WTC11 (cell line): Measurements from ENCODE around the gene SURF2. TPM values are rescaled to one million over a fixed set of nuclear protein-coding genes. Genes with fewer than 3 reads are reported as not detected.

Experiments used
- ATAC-seq: fragments of 200-7000 bp; cut with Tn5 transposase; 2 replicates; pipeline ENCODE4 v1.10.0; 2021; ENCODE audit warnings: mild to moderate bottlenecking, moderate library complexity
- CTCF ChIA-PET: fragments of 300-600 bp; sonication (Branson Sonifier 250); formaldehyde crosslinking; loops from one replicate; lab custom pipeline; 2021; ENCODE audit warnings: antibody characterized with exemption; lab: Charles Lee
- POLR2A ChIA-PET: fragments of 350-600 bp; sonication (Branson Sonifier 250); formaldehyde crosslinking; loops from one replicate; lab custom pipeline; 2021; ENCODE audit warnings: antibody characterized with exemption; lab: Charles Lee
- DNase-seq: peaks from one replicate; pipeline ENCODE4 v3.0.0; 2021; ENCODE audit warnings: low spot score
- H3K27ac Mint-ChIP-seq: 2 replicates; pipeline ENCODE4 v1.8.0; 2021; ENCODE audit warnings: mixed read lengths
- H3K27me3 Mint-ChIP-seq: 2 replicates; pipeline ENCODE4 v1.8.0; 2021; ENCODE audit warnings: low read depth, mild to moderate bottlenecking, moderate library complexity, mixed read lengths
- H3K36me3 Mint-ChIP-seq: 2 replicates; pipeline ENCODE4 v1.8.0; 2021; ENCODE audit warnings: mixed read lengths
- H3K4me1 Mint-ChIP-seq: 2 replicates; pipeline ENCODE4 v1.8.0; 2022; ENCODE audit warnings: mixed read lengths
- H3K4me3 Mint-ChIP-seq: 2 replicates; pipeline ENCODE4 v1.8.0; 2021; ENCODE audit warnings: mild to moderate bottlenecking, moderate library complexity, mixed read lengths
- H3K9me3 Mint-ChIP-seq: 2 replicates; pipeline ENCODE4 v1.8.0; 2021; ENCODE audit warnings: mixed read lengths
- CBFB ChIP-seq: sonication (generic); formaldehyde crosslinking; IDR thresholded peaks from 2 replicates; pipeline ENCODE4 v1.8.1; 2022; ENCODE audit warnings: mild to moderate bottlenecking, low read depth, missing genetic modification reagents
- CREB1 ChIP-seq: sonication (generic); formaldehyde crosslinking; IDR thresholded peaks from 2 replicates; pipeline ENCODE4 v1.8.0; 2023; ENCODE audit warnings: mild to moderate bottlenecking, missing genetic modification reagents
- ERG ChIP-seq: fragments of 250-450 bp; sonication (Bioruptor Pico); IDR thresholded peaks from 2 replicates; pipeline ENCODE4 v1.8.0; 2021; ENCODE audit warnings: mild to moderate bottlenecking
- FOXK1 ChIP-seq: sonication (generic); formaldehyde crosslinking; IDR thresholded peaks from 2 replicates; pipeline ENCODE4 v1.8.0; 2022; ENCODE audit warnings: mild to moderate bottlenecking, moderate library complexity, missing genetic modification reagents
- HMGA2 ChIP-seq: fragments of 250-450 bp; sonication (Bioruptor Pico); IDR thresholded peaks from 2 replicates; pipeline ENCODE4 v1.4.0; 2021; ENCODE audit warnings: mild to moderate bottlenecking, moderate library complexity
- IRF2 ChIP-seq: sonication (generic); formaldehyde crosslinking; IDR thresholded peaks from 2 replicates; pipeline ENCODE4 v1.8.0; 2022; ENCODE audit warnings: low read depth, missing genetic modification reagents, borderline replicate concordance
- JUN ChIP-seq: sonication (generic); formaldehyde crosslinking; IDR thresholded peaks from 2 replicates; pipeline ENCODE4 v1.8.0; 2023; ENCODE audit warnings: mild to moderate bottlenecking, missing genetic modification reagents
- MLX ChIP-seq: sonication (generic); formaldehyde crosslinking; IDR thresholded peaks from 2 replicates; pipeline ENCODE4 v1.8.1; 2023; ENCODE audit warnings: mild to moderate bottlenecking, missing genetic modification reagents, moderate library complexity
- NFATC4 ChIP-seq: fragments of 250-450 bp; sonication (Bioruptor Pico); IDR thresholded peaks from 2 replicates; pipeline ENCODE4 v1.9.0; 2021; ENCODE audit warnings: mild to moderate bottlenecking
- NFYB ChIP-seq: sonication (generic); formaldehyde crosslinking; conservative IDR thresholded peaks from 2 replicates; pipeline ENCODE4 v1.8.0; 2022; ENCODE audit warnings: low read depth, missing genetic modification reagents
- NR1H2 ChIP-seq: sonication (generic); formaldehyde crosslinking; IDR thresholded peaks from 2 replicates; pipeline ENCODE4 v1.9.0; 2021; ENCODE audit warnings: mild to moderate bottlenecking, moderate library complexity, missing genetic modification reagents
- NR2C2 ChIP-seq: sonication (generic); formaldehyde crosslinking; IDR thresholded peaks from 2 replicates; pipeline ENCODE4 v1.8.0; 2022; ENCODE audit warnings: mild to moderate bottlenecking, missing genetic modification reagents
- RORB ChIP-seq: fragments of 250-450 bp; sonication (Bioruptor Pico); IDR thresholded peaks from 2 replicates; pipeline ENCODE4 v1.9.0; 2021; ENCODE audit warnings: mild to moderate bottlenecking
- SMAD4 ChIP-seq: sonication (generic); formaldehyde crosslinking; IDR thresholded peaks from 2 replicates; pipeline ENCODE4 v1.8.0; 2022; ENCODE audit warnings: mild to moderate bottlenecking, missing genetic modification reagents
- SOX15 ChIP-seq: fragments of 250-450 bp; sonication (Bioruptor Pico); IDR thresholded peaks from 2 replicates; pipeline ENCODE4 v1.9.0; 2021; ENCODE audit warnings: mild to moderate bottlenecking
- SP1 ChIP-seq: sonication (generic); formaldehyde crosslinking; conservative IDR thresholded peaks from 2 replicates; pipeline ENCODE4 v1.8.1; 2022; ENCODE audit warnings: missing genetic modification reagents
- TCF7 ChIP-seq: sonication (generic); formaldehyde crosslinking; IDR thresholded peaks from 2 replicates; pipeline ENCODE4 v1.8.0; 2022; ENCODE audit warnings: mild to moderate bottlenecking, low read depth, missing genetic modification reagents, moderate library complexity
- ZBTB21 ChIP-seq: sonication (generic); formaldehyde crosslinking; IDR thresholded peaks from 2 replicates; pipeline ENCODE4 v1.8.1; 2023; ENCODE audit warnings: mild to moderate bottlenecking, missing genetic modification reagents, borderline replicate concordance
- ZNF138 ChIP-seq: sonication (generic); formaldehyde crosslinking; conservative IDR thresholded peaks from 2 replicates; pipeline ENCODE4 v1.8.1; 2022; ENCODE audit warnings: mild to moderate bottlenecking, moderate library complexity, missing genetic modification reagents
- ZNF425 ChIP-seq: fragments of 250-450 bp; sonication (Bioruptor Pico); conservative IDR thresholded peaks from 2 replicates; pipeline ENCODE4 v1.9.0; 2021; ENCODE audit warnings: mild to moderate bottlenecking
- ZSCAN18 ChIP-seq: fragments of 250-450 bp; sonication (Bioruptor Pico); IDR thresholded peaks from 2 replicates; pipeline ENCODE4 v2.1.2; 2022; ENCODE audit warnings: mild to moderate bottlenecking, moderate library complexity
- total RNA-seq: library from RNA; stranded (reverse); gene quantifications from 3 replicates; pipeline ENCODE4 v1.2.3, GENCODE V29; 2021
- TF ChIP-seq, protein P1 (sequence below): sonication (generic); formaldehyde crosslinking; IDR thresholded peaks from 2 replicates; pipeline ENCODE4 v1.8.1; 2022; ENCODE audit warnings: mild to moderate bottlenecking, moderate library complexity, missing genetic modification reagents
- TF ChIP-seq, protein P2 (sequence below): fragments of 250-450 bp; sonication (Bioruptor Pico); IDR thresholded peaks from 2 replicates; pipeline ENCODE4 v1.9.0; 2021; ENCODE audit warnings: moderate library complexity, mild to moderate bottlenecking, inconsistent platforms, borderline replicate concordance
- TF ChIP-seq, protein P3 (sequence below): sonication (generic); formaldehyde crosslinking; IDR thresholded peaks from 2 replicates; pipeline ENCODE4 v1.8.0; 2022; ENCODE audit warnings: mild to moderate bottlenecking, missing genetic modification reagents

The SURF2 gene
- total RNA-seq, 1 experiment from 2014 or later: 33.3 TPM

DNA sequence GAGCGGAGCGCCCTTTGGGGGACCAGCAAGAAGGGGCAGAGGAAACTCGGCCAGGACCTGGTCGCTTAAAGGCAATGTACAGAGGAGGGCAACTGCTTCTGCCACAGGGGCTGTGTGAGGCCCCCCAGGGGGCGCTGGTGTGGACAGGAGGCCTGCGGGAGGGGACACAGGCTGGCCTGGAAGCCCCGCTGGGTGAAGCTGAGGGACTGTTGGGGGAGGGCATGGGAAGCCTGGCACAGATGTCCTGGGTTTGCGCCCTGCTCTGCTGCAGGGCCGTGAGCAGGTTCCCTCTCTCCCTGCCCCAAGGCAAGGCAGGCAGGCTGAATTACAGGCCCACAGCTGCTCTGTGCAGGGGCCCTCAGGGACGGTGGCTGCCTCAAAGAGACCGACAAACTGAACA is 13.8 kb upstream of the SURF2 start:
- peak; percentile 49 for DNase-seq
- Mint-ChIP-seq H3K9me3 (no peaks in the 10 kb centered on the region), H3K4me3 (no peak overlapping the region), H3K36me3 (peaks cover 63% of the 10 kb centered on the region), H3K4me1 (peaks cover 13% of the 10 kb centered on the region), H3K27ac (no peak overlapping the region), H3K27me3 (no peaks in the 10 kb centered on the region)
- TF ChIP-seq, protein P1, sequence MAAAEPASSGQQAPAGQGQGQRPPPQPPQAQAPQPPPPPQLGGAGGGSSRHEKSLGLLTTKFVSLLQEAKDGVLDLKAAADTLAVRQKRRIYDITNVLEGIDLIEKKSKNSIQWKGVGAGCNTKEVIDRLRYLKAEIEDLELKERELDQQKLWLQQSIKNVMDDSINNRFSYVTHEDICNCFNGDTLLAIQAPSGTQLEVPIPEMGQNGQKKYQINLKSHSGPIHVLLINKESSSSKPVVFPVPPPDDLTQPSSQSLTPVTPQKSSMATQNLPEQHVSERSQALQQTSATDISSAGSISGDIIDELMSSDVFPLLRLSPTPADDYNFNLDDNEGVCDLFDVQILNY: no peak
- TF ChIP-seq RORB (CRISPR knock-in tag) (no peak), SP1 (CRISPR knock-in tag) (no peak), MLX (no peak), CREB1 (CRISPR knock-in tag) (no peak), NFATC4 (CRISPR knock-in tag) (no peak)
- ChIA-PET POLR2A (interaction anchor here (0.6 to 1.7 kb wide), 2 partner anchors 11 to 12 kb away, joined by 3 to 6 read pairs; no protein-coding TSS in a partner anchor), CTCF (interaction anchor here (0.6 to 3.5 kb wide), 47 partner anchors 9 to 494 kb away, joined by 3 to 74 read pairs (median 4); partner anchors contain the start of genes ABO, CACFD1, SLC2A6 and STKLD1)
- peak; percentile 31 for ATAC-seq

DNA sequence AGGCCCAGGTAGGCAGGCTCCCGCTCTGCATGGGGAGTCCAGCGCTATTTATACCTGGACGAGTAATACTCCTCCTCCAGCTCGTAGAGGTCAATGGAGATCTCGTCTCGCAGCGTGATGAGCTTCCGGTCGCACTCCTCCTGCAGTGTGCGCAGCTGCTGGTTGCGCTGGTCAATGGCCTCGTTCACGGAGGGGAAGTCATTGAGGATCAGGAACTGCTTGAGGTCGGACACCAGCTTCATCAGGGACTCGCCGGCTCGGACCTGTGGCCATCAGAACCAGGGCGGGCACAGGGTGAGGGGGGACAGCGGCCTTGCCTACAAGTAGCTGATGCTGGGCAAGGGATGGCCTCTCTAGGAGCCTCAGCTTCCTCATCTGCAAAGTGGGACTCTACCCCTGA is 12.3 kb upstream of the SURF2 start:
- no peaks in the 10 kb centered on the region; the same call in 1 of the 2 replicates for H3K27me3 Mint-ChIP-seq
- H3K4me3 Mint-ChIP-seq: no peak overlapping the region
- CTCF ChIA-PET: interaction anchor here (0.6 to 3.5 kb wide), 4 partner anchors 10 to 157 kb away, joined by 3 to 74 read pairs (median 39); partner anchors contain the start of genes SURF1 and SURF2
- DNase-seq (no peak), ATAC-seq (no peak)
- no peaks in the 10 kb centered on the region for H3K9me3 Mint-ChIP-seq
- no peak overlapping the region for H3K27ac Mint-ChIP-seq
- H3K4me1 Mint-ChIP-seq: peaks cover 19% of the 10 kb centered on the region
- no peak for TF ChIP-seq SOX15 (CRISPR knock-in tag)
- no peak for TF ChIP-seq MLX
- TF ChIP-seq ERG: no peak
- TF ChIP-seq FOXK1 (CRISPR knock-in tag): no peak
- TF ChIP-seq JUN (CRISPR knock-in tag): no peak
- TF ChIP-seq NFYB (CRISPR knock-in tag): no peak
- TF ChIP-seq ZNF138 (CRISPR knock-in tag): no peak
- TF ChIP-seq NR2C2 (CRISPR knock-in tag): no peak
- TF ChIP-seq, all 79 proteins: peak for 0
- H3K36me3 Mint-ChIP-seq: peaks cover 69% of the 10 kb centered on the region
- POLR2A ChIA-PET: no interaction called here

DNA sequence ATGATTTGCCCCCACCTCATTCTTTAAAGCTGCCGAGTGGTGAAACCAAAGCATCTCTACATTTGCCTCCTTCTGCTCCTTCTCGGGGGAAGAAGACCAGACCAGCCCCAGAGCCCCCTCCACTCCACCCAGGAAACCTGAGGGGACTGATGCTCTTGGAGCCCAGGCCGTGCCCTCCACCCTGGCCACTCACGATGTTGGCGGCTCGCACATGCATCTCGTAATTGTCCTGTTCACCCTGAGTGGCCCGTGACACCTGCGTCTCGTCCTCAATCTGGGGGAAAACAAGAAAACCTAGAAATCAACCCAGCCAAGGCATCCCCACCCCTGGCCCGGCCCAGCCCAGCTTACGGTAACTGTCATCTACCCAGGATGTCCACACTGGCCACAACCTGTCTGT is 11.4 kb upstream of the SURF2 start:
- H3K27ac Mint-ChIP-seq: no peak overlapping the region
- TF ChIP-seq ERG (no peak), ZSCAN18 (CRISPR knock-in tag) (no peak), ZBTB21 (no peak), SMAD4 (CRISPR knock-in tag) (no peak), CBFB (CRISPR knock-in tag) (no peak), TCF7 (CRISPR knock-in tag) (no peak), IRF2 (no peak), HMGA2 (CRISPR knock-in tag) (no peak), NR1H2 (CRISPR knock-in tag) (no peak), ZNF425 (CRISPR knock-in tag) (no peak)
- TF ChIP-seq, protein P2, sequence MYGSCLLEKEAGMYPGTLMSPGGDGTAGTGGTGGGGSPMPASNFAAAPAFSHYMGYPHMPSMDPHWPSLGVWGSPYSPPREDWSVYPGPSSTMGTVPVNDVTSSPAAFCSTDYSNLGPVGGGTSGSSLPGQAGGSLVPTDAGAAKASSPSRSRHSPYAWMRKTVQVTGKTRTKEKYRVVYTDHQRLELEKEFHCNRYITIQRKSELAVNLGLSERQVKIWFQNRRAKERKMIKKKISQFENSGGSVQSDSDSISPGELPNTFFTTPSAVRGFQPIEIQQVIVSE (CRISPR knock-in tag): no peak
- TF ChIP-seq, protein P3, sequence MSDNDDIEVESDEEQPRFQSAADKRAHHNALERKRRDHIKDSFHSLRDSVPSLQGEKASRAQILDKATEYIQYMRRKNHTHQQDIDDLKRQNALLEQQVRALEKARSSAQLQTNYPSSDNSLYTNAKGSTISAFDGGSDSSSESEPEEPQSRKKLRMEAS: no peak

More for the DNA sequence above, 11.4 kb upstream of the SURF2 start:
- ChIA-PET POLR2A (no interaction called here), CTCF (no interaction called here)
- Mint-ChIP-seq H3K9me3 (no peaks in the 10 kb centered on the region), H3K4me1 (peaks cover 26% of the 10 kb centered on the region), H3K36me3 (peaks cover 69% of the 10 kb centered on the region), H3K27me3 (no peaks in the 10 kb centered on the region; the same call in 1 of the 2 replicates), H3K4me3 (no peak overlapping the region)
- DNase-seq: no peak
- ATAC-seq: no peak
